Mesenchymal stem cell (in vitro differentiated cells and primary cell): ENCODE results near the gene ARAP3.

Experiments used
- DNase-seq: peaks from one replicate; pipeline ENCODE4 v3.0.0-alpha.2; 2013
- H2AFZ ChIP-seq: one replicate; pipeline ENCODE4 v1.6.1; 2013; ENCODE audit warnings: low read depth, mild to moderate bottlenecking, control low read depth, inconsistent platforms, low read length, moderate library complexity
- H2AK5ac ChIP-seq: 2 replicates; pipeline ENCODE4 v1.6.1; 2013; ENCODE audit warnings: low read length, moderate library complexity, mild to moderate bottlenecking, inconsistent platforms; ENCODE audit not compliant: severe bottlenecking
- H2BK120ac ChIP-seq: one replicate; pipeline ENCODE4 v1.6.1; 2013; ENCODE audit warnings: low read depth, mild to moderate bottlenecking, inconsistent platforms, low read length, moderate library complexity
- H2BK12ac ChIP-seq, 2 experiments: one replicate each; pipeline ENCODE4 v1.6.1; 2013; ENCODE audit warnings: inconsistent platforms in 2 of 2, low read length in 2 of 2, mild to moderate bottlenecking in 2 of 2, moderate library complexity in 2 of 2, control low read depth in 1 of 2
- H2BK15ac ChIP-seq: one replicate; pipeline ENCODE4 v1.6.1; 2013; ENCODE audit warnings: mild to moderate bottlenecking, low read depth, inconsistent platforms; ENCODE audit not compliant: poor library complexity, severe bottlenecking
- H2BK5ac ChIP-seq: 2 replicates; pipeline ENCODE4 v1.6.1; 2013; ENCODE audit warnings: low read depth, mild to moderate bottlenecking, low read length, control low read depth, inconsistent platforms; ENCODE audit not compliant: poor library complexity, severe bottlenecking
- H3K14ac ChIP-seq, 2 experiments: one replicate each; pipeline ENCODE4 v1.6.1; 2013; ENCODE audit warnings: inconsistent platforms in 2 of 2, low read length in 2 of 2, control low read depth in 1 of 2, mild to moderate bottlenecking in 1 of 2, moderate library complexity in 1 of 2
- H3K18ac ChIP-seq, 2 experiments: one replicate each; pipeline ENCODE4 v1.6.1; 2013; ENCODE audit warnings: inconsistent platforms in 2 of 2, low read length in 2 of 2, control low read depth in 1 of 2, low read depth in 1 of 2, mild to moderate bottlenecking in 1 of 2
- H3K23ac ChIP-seq, 2 experiments: one replicate each; pipeline ENCODE4 v1.6.1; 2013; ENCODE audit warnings: inconsistent platforms in 2 of 2, low read length in 2 of 2, mild to moderate bottlenecking in 2 of 2, moderate library complexity in 2 of 2, control low read depth in 1 of 2
- H3K27ac ChIP-seq: 2 replicates; pipeline ENCODE4 v1.5.1; 2013; ENCODE audit warnings: mild to moderate bottlenecking, moderate library complexity, low read length, control low read depth, inconsistent platforms; ENCODE audit not compliant: poor library complexity, severe bottlenecking
- H3K27me3 ChIP-seq, 2 experiments: 2 replicates each; pipeline versions ENCODE4 v1.6.1 to v1.7.0; 2013; ENCODE audit warnings: low read length in 2 of 2, mild to moderate bottlenecking in 2 of 2, moderate library complexity in 2 of 2, control low read depth in 1 of 2, inconsistent platforms in 1 of 2; ENCODE audit not compliant: control insufficient read depth in 1 of 2, insufficient read depth in 1 of 2
- H3K36me3 ChIP-seq, 2 experiments: 2 replicates each; pipeline versions ENCODE4 v1.6.1 to v1.7.0; 2013; ENCODE audit warnings: low read length in 2 of 2, control low read depth in 1 of 2, inconsistent platforms in 1 of 2, low read depth in 1 of 2, mild to moderate bottlenecking in 1 of 2; ENCODE audit not compliant: insufficient read depth in 2 of 2, control insufficient read depth in 1 of 2
- H3K4ac ChIP-seq, 2 experiments: one replicate each; pipeline ENCODE4 v1.6.1; 2013; ENCODE audit warnings: inconsistent platforms in 2 of 2, low read length in 2 of 2, mild to moderate bottlenecking in 2 of 2, moderate library complexity in 2 of 2, control low read depth in 1 of 2, low read depth in 1 of 2
- H3K4me1 ChIP-seq: 2 replicates; pipeline ENCODE4 v1.6.1; 2013; ENCODE audit warnings: low read depth, low read length, control low read depth; ENCODE audit not compliant: control insufficient read depth, insufficient read depth
- H3K4me2 ChIP-seq: 2 replicates; pipeline ENCODE4 v1.6.1; 2013; ENCODE audit warnings: low read length, mild to moderate bottlenecking, inconsistent platforms; ENCODE audit not compliant: poor library complexity, severe bottlenecking
- H3K4me3 ChIP-seq, 2 experiments: 2 replicates each; pipeline versions ENCODE4 v1.5.1 to v1.7.0; 2013; ENCODE audit warnings: low read length in 2 of 2, mild to moderate bottlenecking in 2 of 2, control low read depth in 1 of 2, low read depth in 1 of 2; ENCODE audit not compliant: insufficient read depth in 1 of 2
- H3K79me1 ChIP-seq: replicated peaks from 2 replicates; pipeline ENCODE4 v1.6.1; 2013; ENCODE audit warnings: mild to moderate bottlenecking, control low read depth, low read length, inconsistent platforms; ENCODE audit not compliant: poor library complexity, severe bottlenecking
- H3K9ac ChIP-seq: 2 replicates; pipeline ENCODE4 v1.7.0; 2013; ENCODE audit warnings: mild to moderate bottlenecking, low read length, moderate library complexity
- H3K9me3 ChIP-seq: 2 replicates; pipeline ENCODE4 v1.7.0; 2013; ENCODE audit warnings: mild to moderate bottlenecking, low read length; ENCODE audit not compliant: control insufficient read depth
- H4K8ac ChIP-seq: one replicate; pipeline ENCODE4 v1.6.1; 2013; ENCODE audit warnings: inconsistent platforms, mild to moderate bottlenecking, low read length, moderate library complexity
- H4K91ac ChIP-seq: one replicate; pipeline ENCODE4 v1.6.1; 2013; ENCODE audit warnings: mild to moderate bottlenecking, low read length, inconsistent platforms
- WGBS: methylation state at CpG from one replicate; pipeline ENCODE4 v1.1.7; 2013; ENCODE audit warnings: mixed read lengths; 5-methylcytosine and 5-hydroxymethylcytosine counted together

ARAP3 gene

DNA sequence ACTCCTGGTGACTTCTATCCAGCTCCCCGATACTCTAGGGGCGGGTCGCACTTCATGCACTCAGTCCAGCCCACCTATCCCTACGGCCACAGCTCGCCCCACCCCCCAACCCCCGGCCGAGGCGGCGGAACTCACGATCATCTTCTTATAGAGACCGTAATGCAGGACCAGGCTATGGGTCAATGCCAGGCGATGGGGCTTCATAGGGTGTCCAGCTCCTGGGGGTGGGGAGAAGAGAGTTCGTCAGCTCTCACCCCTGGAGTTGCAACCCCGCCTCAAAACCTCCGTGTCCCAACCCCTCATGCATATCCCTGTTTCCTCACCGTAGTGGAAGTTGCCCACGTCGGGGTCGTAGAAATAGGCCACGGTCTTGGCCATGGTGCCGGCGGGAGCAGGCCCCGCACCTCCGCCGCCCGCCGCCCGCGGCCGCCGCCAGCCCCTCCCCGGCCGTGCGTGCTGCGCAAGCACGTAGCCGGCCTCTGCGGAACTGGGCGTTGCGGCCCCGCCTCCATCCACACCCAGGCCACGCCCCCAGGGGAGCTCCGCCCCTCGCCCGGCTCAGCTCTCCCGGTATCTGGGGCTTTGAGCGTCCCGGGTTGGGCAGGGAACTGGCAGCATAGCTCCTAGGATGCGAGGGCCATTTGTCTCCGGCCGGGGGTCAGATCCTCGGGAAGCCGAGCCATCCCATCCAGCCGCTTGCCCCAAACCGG, 45.5 kb downstream of the ARAP3 start, which contains the start of the genes HDAC3 and RELL2:
Gene HDAC3, minus strand, starts transcription at position 437 of the 710 bp plus-strand sequence. Its CDS starts 59 bp downstream, at position 378.
Gene RELL2, plus strand, starts transcription at position 585 of the 710 bp plus-strand sequence. CDS start 1,229 bp downstream, outside the sequence.
- Histone ChIP-seq H3K4me2 (peak within 1 kb of the TSS; percentile 98), H3K36me3 (peaks cover 24 to 30% of the 10 kb centered on the region in 2 experiments), H2BK12ac (peak within 1 kb of the TSS in 1 of 2 experiments; percentile 12), H3K4me1 (peaks cover 29% of the 10 kb centered on the region), H2BK5ac (peak within 1 kb of the TSS; percentile 61), H3K27me3 (peaks cover 0 to 4% of the 10 kb centered on the region in 2 experiments), H3K79me1 (peaks cover 23% of the 10 kb centered on the region), H4K91ac (peak within 1 kb of the TSS; percentile 90), H3K27ac (peak within 1 kb of the TSS; percentile 37), H3K4ac (peak within 1 kb of the TSS; percentile 64 to 71), H3K14ac (peak within 1 kb of the TSS in 1 of 2 experiments; percentile 92), H3K4me3 (peak within 1 kb of the TSS; percentile 90 to 94), H3K18ac (peak within 1 kb of the TSS; percentile 72 to 89), H3K23ac (peak within 1 kb of the TSS in 1 of 2 experiments; percentile 96), H2AK5ac (no peak within 1 kb of the TSS), H2AFZ (peak within 1 kb of the TSS; percentile 90), H4K8ac (peak within 1 kb of the TSS; percentile 67), H3K9me3 (no peaks in the 10 kb centered on the region), H2BK15ac (peak within 1 kb of the TSS; percentile 33), H3K9ac (peak within 1 kb of the TSS; percentile 94), H2BK120ac (no peak within 1 kb of the TSS)
- peak; percentile 89 for DNase-seq
- 0% methylated on average over 46 of the region's 55 CpGs for WGBS

DNA sequence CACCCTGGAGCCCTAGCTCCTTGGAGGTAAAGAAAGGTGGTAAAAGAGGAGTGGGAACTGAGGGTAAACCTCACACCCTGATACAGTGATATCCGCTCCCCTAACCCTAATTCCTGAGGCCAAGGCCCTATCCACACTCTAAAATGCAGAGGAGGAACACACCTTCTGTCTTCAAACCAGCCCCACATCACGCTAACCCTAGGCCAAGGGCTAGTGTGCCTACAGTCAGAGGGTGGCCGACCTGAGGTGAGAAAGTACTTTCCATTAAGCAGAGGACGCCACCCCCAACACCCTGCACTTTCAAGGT, 46.0 kb downstream of the ARAP3 start:
- Histone ChIP-seq H2AK5ac (no peak overlapping the region), H2BK5ac (no peak overlapping the region), H3K79me1 (peaks cover 23% of the 10 kb centered on the region), H2BK15ac (no peak overlapping the region), H3K14ac (peak overlapping the region in 1 of 2 experiments; percentile 92), H3K18ac (peak overlapping the region in 1 of 2 experiments; percentile 89), H4K8ac (no peak overlapping the region), H3K4ac (peak overlapping the region in 1 of 2 experiments; percentile 19), H3K27ac (no peak overlapping the region), H3K9ac (peak overlapping the region; percentile 94), H2BK120ac (no peak overlapping the region), H3K4me2 (peak overlapping the region; percentile 72), H3K27me3 (peaks cover 0 to 4% of the 10 kb centered on the region in 2 experiments), H3K4me3 (peak overlapping the region; percentile 90 to 94), H2AFZ (peak overlapping the region; percentile 90), H3K23ac (no peak overlapping the region), H3K9me3 (no peaks in the 10 kb centered on the region), H4K91ac (no peak overlapping the region), H3K36me3 (peaks cover 20 to 25% of the 10 kb centered on the region in 2 experiments), H2BK12ac (no peak overlapping the region), H3K4me1 (peaks cover 29% of the 10 kb centered on the region)
- 21% methylated on average over 4 of the region's 4 CpGs for WGBS
- DNase-seq: no peak

DNA sequence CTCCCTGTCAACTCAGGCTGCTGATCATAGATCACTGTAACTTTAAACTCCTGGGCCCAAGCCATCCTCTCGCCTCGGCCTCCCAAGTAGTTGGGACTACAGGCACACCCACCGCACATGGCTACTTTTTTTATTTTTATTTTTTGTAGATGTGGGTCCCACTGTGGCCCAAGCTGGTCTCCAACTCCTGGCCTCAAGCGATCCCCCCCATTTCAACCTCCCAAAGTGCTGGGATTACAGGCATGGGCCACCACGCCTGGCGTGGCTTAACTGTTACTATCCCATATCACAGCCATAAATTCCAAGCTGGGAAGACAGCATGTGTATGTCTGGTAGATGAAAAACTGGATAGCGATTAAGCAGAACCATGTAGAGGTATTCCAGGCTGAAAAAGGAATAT, 46.4 kb downstream of the ARAP3 start:
- H2BK5ac ChIP-seq: no peak overlapping the region
- peaks cover 28% of the 10 kb centered on the region for H3K4me1 ChIP-seq
- no peaks in the 10 kb centered on the region for H3K9me3 ChIP-seq
- H3K9ac ChIP-seq: peak overlapping the region; percentile 94
- no peak overlapping the region for H3K18ac ChIP-seq
- no peak overlapping the region for H4K91ac ChIP-seq
- H3K79me1 ChIP-seq: peaks cover 23% of the 10 kb centered on the region
- H3K27ac ChIP-seq: no peak overlapping the region
- peaks cover 0 to 4% of the 10 kb centered on the region in 2 experiments for H3K27me3 ChIP-seq
- no peak overlapping the region for H3K14ac ChIP-seq
- no peak overlapping the region for H2BK15ac ChIP-seq
- H3K4me2 ChIP-seq: peak overlapping the region; percentile 72
- H4K8ac ChIP-seq: no peak overlapping the region
- no peak overlapping the region for H2AK5ac ChIP-seq
- H2AFZ ChIP-seq: no peak overlapping the region
- H2BK12ac ChIP-seq: no peak overlapping the region
- H3K4ac ChIP-seq: no peak overlapping the region
- peak overlapping the region in 1 of 2 experiments; percentile 90 for H3K4me3 ChIP-seq
- H3K36me3 ChIP-seq: peaks cover 20 to 24% of the 10 kb centered on the region in 2 experiments
- no CpG with 5 or more reads among the region's 7 CpGs for WGBS
- H2BK120ac ChIP-seq: no peak overlapping the region
- no peak overlapping the region for H3K23ac ChIP-seq
- no peak for DNase-seq

DNA sequence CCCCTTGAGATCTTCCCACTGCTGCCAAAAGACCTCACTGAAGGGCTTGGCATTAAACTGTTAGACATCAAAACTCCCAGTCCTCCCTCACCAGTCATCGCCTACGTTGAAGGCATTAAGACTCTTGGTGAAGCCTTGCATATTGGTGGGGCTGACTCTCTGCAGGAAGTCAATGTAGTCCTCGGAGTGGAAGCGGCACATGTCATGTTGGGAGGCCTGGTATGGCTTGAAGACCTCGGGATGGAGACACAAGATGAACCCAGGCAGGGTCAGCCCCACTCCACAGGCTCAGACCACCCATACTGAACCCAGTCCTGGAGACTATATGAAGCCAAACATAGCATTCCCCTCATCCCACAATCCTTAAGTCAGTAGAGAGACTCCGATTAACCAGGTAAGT, 47.3 kb downstream of the ARAP3 start:
- Histone ChIP-seq H2AFZ (no peak overlapping the region), H3K79me1 (peaks cover 29% of the 10 kb centered on the region), H2BK12ac (no peak overlapping the region), H2BK120ac (no peak overlapping the region), H3K18ac (no peak overlapping the region), H3K9me3 (no peaks in the 10 kb centered on the region), H3K9ac (no peak overlapping the region), H4K91ac (no peak overlapping the region), H3K4me3 (no peak overlapping the region), H3K27ac (no peak overlapping the region), H2AK5ac (no peak overlapping the region), H2BK15ac (no peak overlapping the region), H3K4me2 (no peak overlapping the region), H2BK5ac (no peak overlapping the region), H4K8ac (no peak overlapping the region), H3K4me1 (peaks cover 27% of the 10 kb centered on the region), H3K27me3 (peaks cover 0 to 4% of the 10 kb centered on the region in 2 experiments), H3K36me3 (peaks cover 15 to 33% of the 10 kb centered on the region in 2 experiments), H3K14ac (no peak overlapping the region), H3K23ac (no peak overlapping the region), H3K4ac (no peak overlapping the region)
- 95% methylated on average over 6 of the region's 6 CpGs for WGBS
- DNase-seq: no peak
